Measurements from ENCODE around the gene SEMA3A. TPM values are rescaled to one million over a fixed set of nuclear protein-coding genes. Genes with fewer than 3 reads are reported as not detected.
A peak's percentile ranks its signal among the peaks of the same experiment; 100 is the strongest.

The SEMA3A gene
- polyA plus RNA-seq, 1 donor from 2014 or later = 22.8 TPM

DNA sequence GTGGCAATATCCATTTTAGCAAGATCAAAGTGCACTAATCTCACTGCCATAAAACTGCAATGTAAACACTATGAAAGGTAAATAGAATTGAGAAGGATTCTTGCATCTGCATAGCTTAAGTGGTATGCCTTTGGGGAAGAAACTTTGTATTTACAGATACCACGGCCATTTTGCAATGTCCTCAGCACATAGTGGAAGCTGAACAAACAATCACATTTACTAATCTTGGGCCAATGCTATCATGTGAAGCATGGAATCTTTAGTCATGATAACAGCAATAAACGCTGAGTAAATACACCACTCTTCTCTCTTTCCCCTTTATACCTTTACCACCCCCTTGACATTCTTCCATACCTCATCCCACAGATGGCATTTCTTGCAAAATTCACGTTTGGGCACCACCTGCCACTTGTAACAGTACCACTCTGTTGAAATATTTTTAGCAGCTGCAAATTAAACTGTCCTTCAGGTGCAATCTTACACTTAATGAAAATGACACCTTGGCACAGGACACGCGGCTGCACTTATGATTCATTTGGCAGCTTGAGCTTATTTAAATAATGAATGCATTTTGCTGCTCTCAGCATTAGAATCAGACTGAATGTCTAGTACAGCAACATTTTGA, 171.8 kb downstream of the SEMA3A start:
- H3K79me2 ChIP-seq (replicated peaks; ENCODE audit: insufficient read depth, low read length) = no peaks in the 10 kb centered on the region
- no peaks in the 10 kb centered on the region for H3F3A ChIP-seq (ENCODE audit: insufficient read depth, low read length, poor library complexity, severe bottlenecking)
- H3K9me2 ChIP-seq (ENCODE audit: insufficient read depth, low read length) = no peaks in the 10 kb centered on the region
- H3K4me2 ChIP-seq (ENCODE audit: low read length) = no peak overlapping the region
- H2AFZ ChIP-seq (ENCODE audit: low read depth, low read length) = no peak overlapping the region
- no peak overlapping the region for H3K27ac ChIP-seq (ENCODE audit: low read length)
- H3K27me3 ChIP-seq (ENCODE audit: insufficient read depth, low read depth, low read length) = no peaks in the 10 kb centered on the region
- no peak overlapping the region for H3K4me3 ChIP-seq (ENCODE audit: low read length)
- no peak overlapping the region for H3K9ac ChIP-seq (ENCODE audit: low read length)
- TF ChIP-seq SMC3 (conservative IDR thresholded peaks at IDR 0.05; ENCODE audit: poor library complexity) (no peak), POLR2AphosphoS5 (IDR thresholded peaks at IDR 0.05) (no peak), EP300 (conservative IDR thresholded peaks at IDR 0.05; ENCODE audit: poor library complexity, severe bottlenecking) (peak; percentile 12)
- no peaks in the 10 kb centered on the region for H3K36me3 ChIP-seq (ENCODE audit: insufficient read depth, low read length)
- no peaks in the 10 kb centered on the region for H3K9me3 ChIP-seq (ENCODE audit: low read length)
- H4K20me1 ChIP-seq (ENCODE audit: insufficient read depth) = no peaks in the 10 kb centered on the region

DNA sequence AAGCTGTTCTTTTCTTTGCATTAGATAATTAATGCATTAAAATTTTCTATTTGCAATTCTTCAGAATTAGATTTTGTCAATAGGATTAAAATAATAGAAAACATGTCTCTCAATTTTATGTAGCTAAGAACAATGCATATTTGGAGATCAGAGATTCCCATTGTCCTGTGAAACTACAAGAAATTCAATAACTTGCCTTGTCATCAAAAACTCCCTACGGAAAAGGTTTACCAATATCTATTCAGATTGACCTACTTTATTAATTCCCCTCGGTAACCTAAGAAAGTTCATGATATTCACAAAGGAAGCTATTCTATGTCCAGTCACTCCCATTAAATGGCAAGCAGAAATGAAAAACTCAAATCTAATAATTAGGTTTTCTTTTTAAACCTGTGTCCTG, 172.6 kb downstream of the SEMA3A start:
- no peak overlapping the region for H3K27ac ChIP-seq (ENCODE audit: low read length)
- no peaks in the 10 kb centered on the region for H3K9me2 ChIP-seq (ENCODE audit: insufficient read depth, low read length)
- TF ChIP-seq, protein P1, sequence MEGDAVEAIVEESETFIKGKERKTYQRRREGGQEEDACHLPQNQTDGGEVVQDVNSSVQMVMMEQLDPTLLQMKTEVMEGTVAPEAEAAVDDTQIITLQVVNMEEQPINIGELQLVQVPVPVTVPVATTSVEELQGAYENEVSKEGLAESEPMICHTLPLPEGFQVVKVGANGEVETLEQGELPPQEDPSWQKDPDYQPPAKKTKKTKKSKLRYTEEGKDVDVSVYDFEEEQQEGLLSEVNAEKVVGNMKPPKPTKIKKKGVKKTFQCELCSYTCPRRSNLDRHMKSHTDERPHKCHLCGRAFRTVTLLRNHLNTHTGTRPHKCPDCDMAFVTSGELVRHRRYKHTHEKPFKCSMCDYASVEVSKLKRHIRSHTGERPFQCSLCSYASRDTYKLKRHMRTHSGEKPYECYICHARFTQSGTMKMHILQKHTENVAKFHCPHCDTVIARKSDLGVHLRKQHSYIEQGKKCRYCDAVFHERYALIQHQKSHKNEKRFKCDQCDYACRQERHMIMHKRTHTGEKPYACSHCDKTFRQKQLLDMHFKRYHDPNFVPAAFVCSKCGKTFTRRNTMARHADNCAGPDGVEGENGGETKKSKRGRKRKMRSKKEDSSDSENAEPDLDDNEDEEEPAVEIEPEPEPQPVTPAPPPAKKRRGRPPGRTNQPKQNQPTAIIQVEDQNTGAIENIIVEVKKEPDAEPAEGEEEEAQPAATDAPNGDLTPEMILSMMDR (IDR thresholded peaks at IDR 0.05; ENCODE audit: poor library complexity, severe bottlenecking) = no peak
- H2AFZ ChIP-seq (ENCODE audit: low read depth, low read length) = no peak overlapping the region
- H3K79me2 ChIP-seq (replicated peaks; ENCODE audit: insufficient read depth, low read length) = no peaks in the 10 kb centered on the region
- H3K27me3 ChIP-seq (ENCODE audit: insufficient read depth, low read depth, low read length) = no peaks in the 10 kb centered on the region
- no peaks in the 10 kb centered on the region for H3K36me3 ChIP-seq (ENCODE audit: insufficient read depth, low read length)
- no peaks in the 10 kb centered on the region for H3K9me3 ChIP-seq (ENCODE audit: low read length)
- H3F3A ChIP-seq (ENCODE audit: insufficient read depth, low read length, poor library complexity, severe bottlenecking) = no peaks in the 10 kb centered on the region
- no peak overlapping the region for H3K4me2 ChIP-seq (ENCODE audit: low read length)
- H3K4me3 ChIP-seq (ENCODE audit: low read length) = no peak overlapping the region
- H4K20me1 ChIP-seq (ENCODE audit: insufficient read depth) = no peaks in the 10 kb centered on the region
- H3K9ac ChIP-seq (ENCODE audit: low read length) = no peak overlapping the region

DNA sequence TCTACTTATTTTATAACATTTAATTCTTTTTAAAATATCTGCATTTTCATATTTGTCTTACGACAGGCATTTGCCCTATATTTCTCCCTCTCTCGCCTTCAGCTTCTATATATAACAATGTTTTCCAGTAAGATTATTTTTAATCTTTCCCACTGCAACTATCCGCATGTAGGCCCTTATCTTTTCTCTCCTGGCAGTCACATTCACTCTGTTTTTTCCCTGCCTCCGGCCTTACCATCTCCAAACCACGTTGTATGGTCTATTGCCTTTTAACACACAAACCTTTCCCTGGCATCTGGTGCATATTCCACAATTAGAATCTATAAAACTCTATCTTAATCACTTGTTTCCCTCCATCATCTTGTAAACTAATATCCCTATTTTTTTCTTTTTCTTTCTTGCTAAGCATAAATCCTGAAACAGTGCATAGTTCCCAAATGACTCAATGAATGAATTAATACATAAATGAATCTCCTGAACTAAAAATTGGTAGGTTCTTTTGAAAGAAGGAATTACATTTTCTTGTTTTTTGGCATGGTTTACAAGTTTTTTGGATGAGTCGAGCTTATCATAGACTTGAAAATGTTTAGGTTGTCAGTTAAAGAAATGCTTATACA, 173.2 kb downstream of the SEMA3A start:
- no peak overlapping the region for H3K9ac ChIP-seq (ENCODE audit: low read length)

More for the DNA sequence above, 173.2 kb downstream of the SEMA3A start:
- Histone ChIP-seq H4K20me1 (ENCODE audit: insufficient read depth) (no peaks in the 10 kb centered on the region), H3K9me3 (ENCODE audit: low read length) (no peaks in the 10 kb centered on the region), H3K27ac (ENCODE audit: low read length) (no peak overlapping the region), H3K36me3 (ENCODE audit: insufficient read depth, low read length) (no peaks in the 10 kb centered on the region), H2AFZ (ENCODE audit: low read depth, low read length) (no peak overlapping the region), H3K9me2 (ENCODE audit: insufficient read depth, low read length) (no peaks in the 10 kb centered on the region), H3K79me2 (replicated peaks; ENCODE audit: insufficient read depth, low read length) (no peaks in the 10 kb centered on the region), H3K4me3 (ENCODE audit: low read length) (no peak overlapping the region), H3F3A (ENCODE audit: insufficient read depth, low read length, poor library complexity, severe bottlenecking) (no peaks in the 10 kb centered on the region), H3K27me3 (ENCODE audit: insufficient read depth, low read depth, low read length) (no peaks in the 10 kb centered on the region), H3K4me2 (ENCODE audit: low read length) (no peak overlapping the region)
- TF ChIP-seq, protein P2, sequence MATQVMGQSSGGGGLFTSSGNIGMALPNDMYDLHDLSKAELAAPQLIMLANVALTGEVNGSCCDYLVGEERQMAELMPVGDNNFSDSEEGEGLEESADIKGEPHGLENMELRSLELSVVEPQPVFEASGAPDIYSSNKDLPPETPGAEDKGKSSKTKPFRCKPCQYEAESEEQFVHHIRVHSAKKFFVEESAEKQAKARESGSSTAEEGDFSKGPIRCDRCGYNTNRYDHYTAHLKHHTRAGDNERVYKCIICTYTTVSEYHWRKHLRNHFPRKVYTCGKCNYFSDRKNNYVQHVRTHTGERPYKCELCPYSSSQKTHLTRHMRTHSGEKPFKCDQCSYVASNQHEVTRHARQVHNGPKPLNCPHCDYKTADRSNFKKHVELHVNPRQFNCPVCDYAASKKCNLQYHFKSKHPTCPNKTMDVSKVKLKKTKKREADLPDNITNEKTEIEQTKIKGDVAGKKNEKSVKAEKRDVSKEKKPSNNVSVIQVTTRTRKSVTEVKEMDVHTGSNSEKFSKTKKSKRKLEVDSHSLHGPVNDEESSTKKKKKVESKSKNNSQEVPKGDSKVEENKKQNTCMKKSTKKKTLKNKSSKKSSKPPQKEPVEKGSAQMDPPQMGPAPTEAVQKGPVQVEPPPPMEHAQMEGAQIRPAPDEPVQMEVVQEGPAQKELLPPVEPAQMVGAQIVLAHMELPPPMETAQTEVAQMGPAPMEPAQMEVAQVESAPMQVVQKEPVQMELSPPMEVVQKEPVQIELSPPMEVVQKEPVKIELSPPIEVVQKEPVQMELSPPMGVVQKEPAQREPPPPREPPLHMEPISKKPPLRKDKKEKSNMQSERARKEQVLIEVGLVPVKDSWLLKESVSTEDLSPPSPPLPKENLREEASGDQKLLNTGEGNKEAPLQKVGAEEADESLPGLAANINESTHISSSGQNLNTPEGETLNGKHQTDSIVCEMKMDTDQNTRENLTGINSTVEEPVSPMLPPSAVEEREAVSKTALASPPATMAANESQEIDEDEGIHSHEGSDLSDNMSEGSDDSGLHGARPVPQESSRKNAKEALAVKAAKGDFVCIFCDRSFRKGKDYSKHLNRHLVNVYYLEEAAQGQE (IDR thresholded peaks at IDR 0.05; ENCODE audit: borderline replicate concordance) = no peak
- TF ChIP-seq, protein P1 (IDR thresholded peaks at IDR 0.05; ENCODE audit: poor library complexity, severe bottlenecking) = no peak
- no peak for TF ChIP-seq TAF1 (IDR thresholded peaks at IDR 0.05; ENCODE audit: low read depth)
- no peak for TF ChIP-seq MXI1 (conservative IDR thresholded peaks at IDR 0.05; ENCODE audit: poor library complexity, severe bottlenecking)
- TF ChIP-seq POLR2AphosphoS5 (IDR thresholded peaks at IDR 0.05) = no peak
- TF ChIP-seq EZH2 (IDR thresholded peaks at IDR 0.05; ENCODE audit: borderline replicate concordance, insufficient read depth, low read length, poor library complexity, severe bottlenecking) = no peak
- TF ChIP-seq EP300 (conservative IDR thresholded peaks at IDR 0.05; ENCODE audit: poor library complexity, severe bottlenecking) = no peak
- TF ChIP-seq RAD21 (conservative IDR thresholded peaks at IDR 0.05) = no peak
- TF ChIP-seq SMC3 (conservative IDR thresholded peaks at IDR 0.05; ENCODE audit: poor library complexity) = no peak

Measured in neural cell (in vitro differentiated cells).